Endothelial cell of umbilical vein (primary cell): ENCODE data around the gene VWCE. TPM values are rescaled to one million over a fixed set of nuclear protein-coding genes. Genes with fewer than 3 reads are reported as not detected.
A peak's percentile ranks its signal among the peaks of the same experiment; 100 is the strongest.

Source experiments
- BruUV-seq: library from RNA; stranded (reverse); fragments of 400-500 nt; replicated peaks from 2 replicates; lab custom pipeline; 2021; lab: Mats Ljungman, UMichigan
- CTCF ChIA-PET: fragments of 300-600, 350-600 bp; sonication (Branson Sonifier 250); formaldehyde crosslinking; loops from one replicate; lab custom pipeline; 2021; ENCODE audit warnings: antibody characterized with exemption, inconsistent platforms; lab: Charles Lee
- POLR2A ChIA-PET: fragments of 300-600, 350-600 bp; sonication (Branson Sonifier 250); formaldehyde crosslinking; loops from one replicate; lab custom pipeline; 2021; ENCODE audit warnings: antibody characterized with exemption, inconsistent platforms; lab: Charles Lee
- DNase-seq: peaks from one replicate; pipeline ENCODE4 v3.0.0-alpha.2; 2011; ENCODE audit warnings: low read depth, low spot score
- FAIRE-seq: peaks from 2 replicates; lab custom pipeline; 2011; peaks lifted over from hg19 to GRCh38; lab: Jason Lieb, UNC
- H2AFZ ChIP-seq: 2 replicates; pipeline ENCODE4 v1.6.0; 2012; ENCODE audit warnings: low read depth, low read length, control low read depth, inconsistent platforms
- H3K27ac ChIP-seq: 2 replicates; pipeline ENCODE4 v1.5.1; 2011; ENCODE audit warnings: low read depth, mild to moderate bottlenecking, control low read depth, low read length, moderate library complexity; ENCODE audit not compliant: insufficient read depth
- H3K27me3 ChIP-seq, 2 experiments: 2 replicates each; pipeline versions ENCODE4 v1.6.0 to v1.6.1; 2011; ENCODE audit warnings: low read length in 2 of 2, mixed read lengths in 1 of 2; ENCODE audit not compliant: control insufficient read depth in 2 of 2, insufficient read depth in 2 of 2
- H3K36me3 ChIP-seq, 2 experiments: 2 replicates in 1 of 2; 3 replicates in 1 of 2; pipeline ENCODE4 v1.5.1; 2011; ENCODE audit warnings: low read length in 2 of 2, mild to moderate bottlenecking in 1 of 2, moderate library complexity in 1 of 2; ENCODE audit not compliant: control insufficient read depth in 2 of 2, insufficient read depth in 2 of 2; ENCODE audit errors: extremely low read depth in 1 of 2
- H3K4me1 ChIP-seq: 3 replicates; pipeline ENCODE4 v1.5.1; 2011; ENCODE audit warnings: mild to moderate bottlenecking, low read length; ENCODE audit not compliant: control insufficient read depth, insufficient read depth; ENCODE audit errors: extremely low read depth
- H3K4me2 ChIP-seq: 2 replicates; pipeline ENCODE4 v1.6.1; 2011; ENCODE audit warnings: low read length, control low read depth, mixed read lengths; ENCODE audit not compliant: insufficient read depth
- H3K4me3 ChIP-seq, 3 experiments: fragments of 200-600 bp in 1 of 3; sonication (generic), shearing (Covaris generic) in 1 of 3; replicated peaks in 1 of 3; 2 replicates each; pipeline ENCODE4 v1.5.1; 2011 to 2016; ENCODE audit warnings: control low read depth in 3 of 3, low read length in 3 of 3, mild to moderate bottlenecking in 2 of 3, inconsistent platforms in 1 of 3, low read depth in 1 of 3, moderate library complexity in 1 of 3; ENCODE audit not compliant: insufficient read depth in 1 of 3
- H3K79me2 ChIP-seq: 2 replicates; pipeline ENCODE4 v1.6.0; 2012; ENCODE audit warnings: low read length, inconsistent platforms; ENCODE audit not compliant: control insufficient read depth, insufficient read depth
- H3K9ac ChIP-seq: replicated peaks from 2 replicates; pipeline ENCODE3; 2011; ENCODE audit warnings: low read length, control low read depth; ENCODE audit not compliant: insufficient read depth; ENCODE audit errors: extremely low read depth
- H3K9me1 ChIP-seq: replicated peaks from 3 replicates; pipeline ENCODE4 v1.6.0; 2011; ENCODE audit warnings: mild to moderate bottlenecking, low read length; ENCODE audit not compliant: control insufficient read depth, insufficient read depth; ENCODE audit errors: extremely low read depth
- H3K9me3 ChIP-seq: replicated peaks from 2 replicates; pipeline ENCODE4 v1.5.1; 2012; ENCODE audit warnings: low read length, inconsistent platforms; ENCODE audit not compliant: control insufficient read depth, insufficient read depth
- H4K20me1 ChIP-seq: replicated peaks from 2 replicates; pipeline ENCODE3; 2011; ENCODE audit warnings: mild to moderate bottlenecking, low read length; ENCODE audit not compliant: control insufficient read depth, insufficient read depth; ENCODE audit errors: extremely low read depth
- CTCF ChIP-seq, 2 donors: IDR thresholded peaks; 1 replicate in 1 of 2; 2 replicates in 1 of 2; pipeline ENCODE4 v1.5.1; 2011; ENCODE audit warnings: low read length in 2 of 2, mild to moderate bottlenecking in 2 of 2, moderate library complexity in 2 of 2, control low read depth in 1 of 2, inconsistent platforms in 1 of 2, low read depth in 1 of 2; ENCODE audit not compliant: insufficient read depth in 1 of 2; ENCODE audit errors: extremely low read depth in 1 of 2
- FOS ChIP-seq: IDR thresholded peaks from 2 replicates; pipeline ENCODE4 v1.6.1; 2011; ENCODE audit warnings: mild to moderate bottlenecking, low read length, moderate library complexity, borderline replicate concordance; ENCODE audit not compliant: insufficient read depth
- GATA2 ChIP-seq: IDR thresholded peaks from 2 replicates; pipeline ENCODE4 v1.7.0; 2011; ENCODE audit warnings: low read depth, mild to moderate bottlenecking, moderate library complexity, mixed read lengths, low read length; ENCODE audit not compliant: insufficient read length, insufficient read depth
- POLR2AphosphoS5 ChIP-seq: IDR thresholded peaks from 2 replicates; pipeline ENCODE4 v1.6.1; 2012; ENCODE audit warnings: low read depth, mild to moderate bottlenecking, control low read depth, low read length, moderate library complexity; ENCODE audit not compliant: insufficient read depth
- dilution Hi-C: fragments of 300-500 bp; cut with MboI; formaldehyde crosslinking; loops from one replicate; pipeline ENCODE4 v1.15.0; 2019; ENCODE audit warnings: low sequenced_read_pairs; ENCODE audit not compliant: extremely low pct_ligation_motif_present
- intact Hi-C: fragments of 100-400 bp; cut with micrococcal nuclease; formaldehyde crosslinking; loops from one replicate; pipeline ENCODE4 v1.10.0; 2022
- polyA plus RNA-seq, 4 experiments: library from polyadenylated mRNA; depleted of rRNA in 3 of 4; stranded (reverse) in 3 of 4; unstranded in 1 of 4; fragments of >200 nt; gene quantifications; 2 replicates each; pipeline versions ENCODE4 v1.2.1 to v1.2.3, GENCODE V29; 2011 to 2012; ENCODE audit warnings: missing spikeins in 1 of 4
- total RNA-seq: library from RNA; stranded (reverse); gene quantifications from 2 replicates; pipeline ENCODE4 v1.2.3, GENCODE V29; 2021

VWCE gene
- total and polyA plus RNA-seq, 2 donors (not counting 3 experiments of a cell fraction or from before 2014, with no cell fraction given) = 6.5 to 14.4 TPM

GRCh38 chr11:61272731-61273130 lies 22.4 kb downstream of the VWCE start:
- intact Hi-C loops = no loop called here
- CTCF ChIA-PET = no interaction called here
- Histone ChIP-seq H3K79me2 (no peaks in the 10 kb centered on the region), H3K9me3 (no peaks in the 10 kb centered on the region), H3K4me1 (no peaks in the 10 kb centered on the region), H3K27me3 (no peaks in the 10 kb centered on the region), H3K36me3 (no peaks in the 10 kb centered on the region), H3K27ac (no peak overlapping the region), H3K4me2 (no peak overlapping the region), H4K20me1 (no peaks in the 10 kb centered on the region), H3K9ac (no peak overlapping the region), H3K9me1 (no peaks in the 10 kb centered on the region), H2AFZ (no peak overlapping the region), H3K4me3 (no peak overlapping the region)
- FAIRE-seq (no peak), DNase-seq (no peak)
- no TSS peak for BruUV-seq
- dilution Hi-C loops = no loop called here
- POLR2A ChIA-PET = no interaction called here
- no peak for TF ChIP-seq FOS
- TF ChIP-seq CTCF (IDR thresholded peaks at IDR 0.05; ENCODE audit: extremely low read depth in 1 of 2, insufficient read depth in 1 of 2, low read depth in 1 of 2, low read length in 2 of 2) = no peak

GRCh38 chr11:61270354-61271076 lies 24.6 kb downstream of the VWCE start:
- POLR2A ChIA-PET = no interaction called here
- no TSS peak for BruUV-seq
- no peak for DNase-seq
- no peaks in the 10 kb centered on the region for H4K20me1 ChIP-seq
- H3K4me1 ChIP-seq = no peaks in the 10 kb centered on the region
- no peaks in the 10 kb centered on the region for H3K9me3 ChIP-seq
- no peak overlapping the region for H3K4me2 ChIP-seq
- H3K9ac ChIP-seq = no peak overlapping the region
- H3K4me3 ChIP-seq = no peak overlapping the region
- dilution Hi-C loops = no loop called here
- H3K36me3 ChIP-seq = no peaks in the 10 kb centered on the region
- no peak overlapping the region for H2AFZ ChIP-seq
- H3K27me3 ChIP-seq = no peaks in the 10 kb centered on the region
- FAIRE-seq = peak; percentile 24
- no peaks in the 10 kb centered on the region for H3K9me1 ChIP-seq
- intact Hi-C loops = no loop called here
- TF ChIP-seq FOS (peak; percentile 12), POLR2AphosphoS5 (no peak), GATA2 (no peak)
- CTCF ChIA-PET = interaction anchor here (1.4 to 2.0 kb wide), 3 partner anchors 10 to 115 kb away, joined by 3 to 6 read pairs (median 5); no protein-coding TSS in a partner anchor
- H3K79me2 ChIP-seq = no peaks in the 10 kb centered on the region
- H3K27ac ChIP-seq = no peak overlapping the region
